Body of pancreas (tissue), 4 donors: ENCODE measurements around the gene PDE6B.

Source experiments
- POLR2A ChIP-seq, 3 donors: fragments of 450-650 bp; IDR thresholded peaks; one replicate each; pipeline ENCODE4 v1.6.1; 2016; ENCODE audit warnings: antibody characterized with exemption in 3 of 3, mild to moderate bottlenecking in 2 of 3
- TF ChIP-seq, protein P1 (sequence below), 7 experiments: fragments of 450-650 bp in 4 of 7; fragments of 200-600 bp in 3 of 7; sonication (generic) in 3 of 7; IDR thresholded peaks; one replicate each; pipeline ENCODE4 v1.5.1; 2016 to 2019; ENCODE audit warnings: antibody characterized with exemption in 7 of 7

DNA sequence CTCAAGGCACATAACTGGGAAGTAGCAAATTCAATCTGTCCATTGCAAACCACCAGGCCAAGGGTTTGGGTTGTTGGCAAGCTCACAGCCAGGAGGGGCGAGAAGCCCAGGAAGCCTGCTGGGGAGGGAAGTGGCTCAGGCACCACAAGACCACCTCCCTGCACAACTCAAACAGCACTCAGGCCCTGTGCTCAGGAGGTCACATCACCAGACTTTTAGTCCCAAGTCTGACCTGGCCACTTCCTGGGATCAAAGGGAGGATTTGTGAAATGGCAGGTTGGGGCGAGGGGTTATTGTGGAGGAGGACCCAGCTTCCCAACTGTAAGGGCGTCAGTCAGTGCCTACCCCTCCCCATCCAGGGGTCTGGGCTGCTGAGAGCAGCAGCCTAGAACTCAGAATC, 46.4 kb downstream of the PDE6B start:
- TF ChIP-seq, protein P1, sequence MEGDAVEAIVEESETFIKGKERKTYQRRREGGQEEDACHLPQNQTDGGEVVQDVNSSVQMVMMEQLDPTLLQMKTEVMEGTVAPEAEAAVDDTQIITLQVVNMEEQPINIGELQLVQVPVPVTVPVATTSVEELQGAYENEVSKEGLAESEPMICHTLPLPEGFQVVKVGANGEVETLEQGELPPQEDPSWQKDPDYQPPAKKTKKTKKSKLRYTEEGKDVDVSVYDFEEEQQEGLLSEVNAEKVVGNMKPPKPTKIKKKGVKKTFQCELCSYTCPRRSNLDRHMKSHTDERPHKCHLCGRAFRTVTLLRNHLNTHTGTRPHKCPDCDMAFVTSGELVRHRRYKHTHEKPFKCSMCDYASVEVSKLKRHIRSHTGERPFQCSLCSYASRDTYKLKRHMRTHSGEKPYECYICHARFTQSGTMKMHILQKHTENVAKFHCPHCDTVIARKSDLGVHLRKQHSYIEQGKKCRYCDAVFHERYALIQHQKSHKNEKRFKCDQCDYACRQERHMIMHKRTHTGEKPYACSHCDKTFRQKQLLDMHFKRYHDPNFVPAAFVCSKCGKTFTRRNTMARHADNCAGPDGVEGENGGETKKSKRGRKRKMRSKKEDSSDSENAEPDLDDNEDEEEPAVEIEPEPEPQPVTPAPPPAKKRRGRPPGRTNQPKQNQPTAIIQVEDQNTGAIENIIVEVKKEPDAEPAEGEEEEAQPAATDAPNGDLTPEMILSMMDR (IDR thresholded peaks at IDR 0.05) = no peak
- TF ChIP-seq POLR2A (IDR thresholded peaks at IDR 0.05) = no peak
